Medulla oblongata (tissue), 1 donor: ENCODE data around the gene CAP2.

Experiments
- DNase-seq: peaks from one replicate; pipeline ENCODE4 v3.0.0-alpha.2; 2015; ENCODE audit errors: extremely low spot score

The CAP2 gene

DNA sequence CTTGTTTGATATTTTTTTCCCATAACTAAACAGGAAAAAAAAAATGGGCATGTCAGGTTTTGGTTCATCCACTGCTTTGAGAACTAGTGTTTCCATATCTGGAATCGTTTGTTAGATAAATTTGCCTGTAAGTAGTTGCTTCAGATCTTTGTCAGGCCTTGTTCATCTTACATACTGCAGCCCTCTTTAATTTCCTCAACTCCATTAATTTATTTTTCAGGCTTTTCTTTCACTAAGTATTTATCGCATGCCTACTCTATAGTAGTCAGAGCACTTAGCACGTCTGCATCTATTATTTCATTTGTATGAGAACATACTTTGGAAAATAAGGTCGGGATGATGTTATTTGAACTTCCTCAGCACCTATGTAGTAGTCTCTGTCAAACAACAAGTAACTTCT is 80.9 kb downstream of the CAP2 start:
- DNase-seq: no peak

GRCh38 chr6:17475606-17476244 is 82.3 kb downstream of the CAP2 start:
- no peak for DNase-seq

- DNase-seq: no peak
Measured at GRCh38 chr6:17476511-17476910, 83.1 kb downstream of the CAP2 start.

DNA sequence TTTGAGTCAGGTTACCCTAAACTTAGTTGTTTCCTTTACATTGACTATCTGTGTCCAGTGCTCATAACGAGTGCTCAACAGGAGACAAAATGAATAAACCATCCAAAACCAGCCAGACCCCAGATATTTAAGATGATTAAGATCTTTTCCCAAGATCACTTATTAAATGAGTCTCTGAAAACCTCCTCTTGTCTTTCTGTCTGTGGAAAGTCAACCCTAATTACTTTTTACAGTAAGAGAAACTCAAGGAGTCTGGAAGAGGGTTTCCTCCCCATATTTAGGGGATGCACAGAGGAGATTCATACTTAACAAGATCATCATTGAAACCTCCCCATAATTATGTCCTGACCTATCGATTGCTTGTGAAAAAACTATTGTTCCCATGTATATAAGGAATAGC is 84.0 kb downstream of the CAP2 start:
- DNase-seq: no peak

DNA sequence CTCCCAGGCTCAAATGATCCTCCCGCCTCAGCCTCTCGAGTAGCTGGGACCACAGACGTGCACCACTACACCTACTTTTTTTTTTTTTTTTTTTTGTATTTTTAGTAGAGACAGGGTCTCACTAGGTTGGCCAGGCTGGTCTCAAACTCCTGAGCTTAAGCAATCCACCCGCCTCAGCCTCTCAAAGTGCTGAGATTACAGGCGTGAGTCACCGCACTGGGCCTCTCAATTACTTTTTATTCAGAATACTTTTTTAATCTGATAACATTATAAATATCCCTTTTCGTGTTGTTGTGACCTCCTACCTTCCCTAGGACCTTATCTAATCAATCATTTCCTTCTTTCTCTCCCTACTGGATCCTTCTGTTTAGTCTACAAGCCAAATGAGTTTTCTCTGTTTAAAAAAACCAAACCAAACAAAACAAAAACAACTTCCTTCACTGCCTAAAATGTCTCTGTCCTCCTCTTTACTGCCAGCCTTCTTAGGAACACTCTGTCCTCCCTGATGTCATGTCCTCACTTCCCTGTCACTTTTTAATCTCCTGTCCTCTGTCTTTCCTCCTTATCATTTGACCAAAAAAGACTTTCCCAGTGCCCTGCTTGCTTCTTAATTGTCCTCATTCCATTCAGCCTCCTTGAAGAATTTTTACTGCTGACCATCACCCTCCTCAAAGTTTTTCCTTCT is 85.0 kb downstream of the CAP2 start:
- no peak for DNase-seq

DNA sequence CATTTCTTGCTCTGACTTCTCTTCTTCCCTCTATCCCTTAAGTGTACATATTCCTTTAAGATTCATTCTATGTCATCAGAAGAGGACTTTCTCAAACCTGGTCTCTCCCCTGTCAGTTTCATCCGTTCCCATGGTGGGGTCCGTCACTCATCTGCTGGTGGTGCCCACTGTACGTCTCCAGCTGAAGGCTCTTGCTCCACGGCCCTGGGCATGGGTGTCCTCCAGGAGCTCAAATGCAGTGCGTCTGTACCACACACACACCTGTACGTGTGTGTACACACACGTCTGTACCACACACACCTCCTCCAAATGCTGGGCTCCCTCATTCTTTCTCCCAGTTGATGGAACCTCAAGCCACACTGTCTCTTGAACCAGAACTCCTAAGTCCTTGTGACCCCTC is 85.6 kb downstream of the CAP2 start:
- no peak for DNase-seq

DNA sequence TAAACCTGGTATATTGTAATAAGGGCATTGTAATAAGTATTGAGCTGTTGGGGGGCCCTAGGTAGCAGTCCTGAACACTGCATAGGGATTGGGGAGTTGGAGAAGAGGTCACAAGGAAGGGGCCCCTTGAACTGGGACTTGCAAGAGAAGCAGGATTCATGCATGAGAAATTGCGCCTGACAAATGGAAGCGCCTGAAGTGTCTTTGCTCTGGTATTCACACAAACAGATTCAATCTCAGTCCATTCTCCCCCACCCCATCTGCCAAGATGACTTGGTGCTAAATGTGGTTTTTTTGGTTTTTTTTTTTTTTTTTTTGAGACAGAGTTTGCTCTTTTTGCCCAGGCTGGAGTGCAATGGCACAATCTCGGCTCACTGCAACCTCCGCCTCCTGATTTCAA is 87.1 kb downstream of the CAP2 start:
- no peak for DNase-seq

DNA sequence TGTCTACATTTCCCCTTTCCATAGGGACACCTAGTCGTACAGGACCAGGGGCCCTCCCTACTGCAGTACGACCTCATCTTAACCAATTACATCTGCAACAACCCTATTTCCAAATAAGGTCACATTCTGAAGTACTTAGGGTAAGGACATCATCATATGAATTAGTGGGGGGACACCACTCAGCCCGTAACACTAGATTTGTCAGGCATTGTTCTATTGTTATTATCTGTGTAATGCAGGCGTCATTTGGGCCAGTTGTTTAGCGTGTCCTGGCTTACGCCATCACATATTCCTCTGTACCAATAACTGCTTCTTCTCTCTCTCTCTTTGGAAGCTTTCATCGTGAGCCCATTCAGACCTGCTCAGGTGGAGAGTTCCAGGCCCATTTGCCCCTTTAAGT is 89.3 kb downstream of the CAP2 start:
- no peak for DNase-seq

GRCh38 chr6:17483391-17484016 is 90.1 kb downstream of the CAP2 start:
- DNase-seq: no peak

- no peak for DNase-seq
Measured at GRCh38 chr6:17484201-17484849, 90.9 kb downstream of the CAP2 start.

DNA sequence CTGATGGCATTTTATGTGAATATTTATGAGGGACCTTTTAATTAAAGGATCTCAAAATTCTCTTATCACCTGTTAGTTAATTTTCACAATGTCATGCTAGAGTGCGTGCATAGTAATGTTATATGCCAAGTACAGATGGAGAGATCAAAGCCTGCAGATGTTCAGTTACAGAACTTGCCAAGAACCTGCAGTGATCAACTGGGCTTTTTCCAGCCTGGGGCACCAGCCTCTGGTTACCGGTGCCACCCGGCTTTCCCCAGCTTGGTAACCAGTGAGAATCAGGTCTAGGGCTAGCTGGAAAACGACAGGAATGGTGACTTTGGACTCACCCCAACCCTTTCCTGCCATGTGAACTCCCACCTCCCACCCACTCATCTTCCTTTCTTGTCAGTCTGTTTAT is 91.8 kb downstream of the CAP2 start:
- no peak for DNase-seq

DNA sequence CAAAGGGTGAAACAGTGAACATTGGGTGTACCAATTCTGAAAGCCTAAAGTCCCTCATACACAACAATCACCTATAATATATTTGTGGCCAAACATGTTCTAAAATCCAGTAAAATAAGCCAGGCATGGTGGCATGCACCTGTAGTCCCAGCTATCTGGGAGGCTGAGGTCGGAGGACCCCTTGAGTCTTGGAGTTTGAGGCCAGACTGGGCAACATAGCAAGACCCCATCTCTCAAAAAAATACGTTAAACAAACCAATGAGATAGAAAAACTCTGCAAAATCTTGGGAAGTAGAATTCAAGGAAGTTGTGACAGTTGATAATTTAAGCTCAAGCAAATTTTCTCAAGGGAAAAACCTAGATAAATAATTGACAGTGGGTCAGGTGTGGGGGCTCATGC is 92.6 kb downstream of the CAP2 start:
- no peak for DNase-seq

DNA sequence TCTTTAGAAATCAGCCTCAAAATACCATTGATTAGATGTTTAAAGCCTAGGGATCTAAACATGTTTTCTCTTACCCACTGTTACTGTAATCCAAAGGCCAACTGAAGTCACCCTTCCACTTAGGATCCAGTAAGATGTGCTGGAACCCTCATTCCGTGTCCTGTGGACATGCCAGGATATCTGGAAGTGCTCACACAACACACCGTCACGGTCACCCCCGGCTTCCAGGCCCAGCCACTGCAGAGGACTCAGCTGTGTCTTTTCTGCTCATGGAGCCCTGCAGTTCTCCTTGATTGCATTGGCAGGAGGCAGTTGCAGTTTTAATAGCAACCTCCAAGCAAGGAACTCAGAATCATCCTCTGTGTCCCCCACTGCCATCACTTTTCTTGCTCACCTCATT is 93.3 kb downstream of the CAP2 start:
- DNase-seq: no peak

- no peak for DNase-seq
Measured at GRCh38 chr6:17490724-17491123, 97.3 kb downstream of the CAP2 start.

DNA sequence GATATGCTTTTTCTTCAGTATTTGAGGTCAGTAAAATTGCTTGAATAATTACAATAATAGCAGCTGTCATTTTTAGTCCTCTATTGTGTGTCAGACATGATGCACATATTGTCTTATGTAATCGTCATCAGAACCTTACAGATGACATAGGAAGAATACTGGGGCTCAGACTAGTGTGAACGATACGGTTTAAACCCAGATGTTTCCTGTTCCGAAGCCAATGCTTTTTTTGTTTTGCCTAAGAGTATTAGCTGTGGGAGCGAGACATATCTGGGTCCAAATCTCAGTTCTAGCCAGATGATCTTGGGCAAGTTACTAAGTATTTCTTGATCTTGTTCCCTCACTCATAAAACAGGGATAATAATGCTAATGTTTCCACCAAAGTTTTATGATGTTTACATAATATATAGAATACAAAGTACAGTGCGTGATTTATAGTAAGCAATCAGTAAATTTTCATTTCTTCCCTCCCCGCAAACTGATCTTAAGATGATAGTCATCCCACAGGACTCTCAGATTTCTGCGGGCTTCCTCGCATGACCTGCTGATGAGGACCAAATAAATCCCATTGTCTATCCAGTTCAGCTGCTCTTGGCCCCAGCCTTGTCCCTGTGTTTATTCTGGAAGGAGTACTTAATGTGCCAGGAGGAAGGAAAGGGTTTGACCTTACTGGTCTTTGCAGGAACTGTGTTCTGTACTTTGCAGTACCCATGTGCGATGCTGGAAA is 98.2 kb downstream of the CAP2 start:
- no peak for DNase-seq

DNA sequence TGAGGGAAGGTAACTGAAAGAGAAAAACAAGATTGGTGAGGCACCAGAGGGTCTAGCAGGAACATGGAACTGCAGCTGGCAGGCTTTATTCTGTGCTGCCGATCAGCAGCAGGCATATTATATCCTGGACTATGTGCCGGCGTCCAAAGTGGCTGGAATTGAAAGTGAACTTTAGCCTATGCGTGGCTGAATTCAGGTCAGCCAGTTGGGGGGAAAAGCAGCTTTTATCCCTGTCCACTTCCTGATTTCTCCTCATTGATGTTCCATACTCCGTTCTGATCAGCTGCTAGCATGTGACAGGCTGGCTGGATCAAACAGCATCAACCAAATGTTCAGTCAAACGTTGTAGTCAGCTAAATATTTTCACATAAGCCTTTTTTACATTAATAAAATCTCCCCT is 99.0 kb downstream of the CAP2 start:
- no peak for DNase-seq

- no peak for DNase-seq
Measured at GRCh38 chr6:17493286-17493685, 99.9 kb downstream of the CAP2 start.

- no peak for DNase-seq
Measured at GRCh38 chr6:17494177-17494576, 100.8 kb downstream of the CAP2 start.

GRCh38 chr6:17494919-17495318 is 101.5 kb downstream of the CAP2 start:
- DNase-seq: no peak

DNA sequence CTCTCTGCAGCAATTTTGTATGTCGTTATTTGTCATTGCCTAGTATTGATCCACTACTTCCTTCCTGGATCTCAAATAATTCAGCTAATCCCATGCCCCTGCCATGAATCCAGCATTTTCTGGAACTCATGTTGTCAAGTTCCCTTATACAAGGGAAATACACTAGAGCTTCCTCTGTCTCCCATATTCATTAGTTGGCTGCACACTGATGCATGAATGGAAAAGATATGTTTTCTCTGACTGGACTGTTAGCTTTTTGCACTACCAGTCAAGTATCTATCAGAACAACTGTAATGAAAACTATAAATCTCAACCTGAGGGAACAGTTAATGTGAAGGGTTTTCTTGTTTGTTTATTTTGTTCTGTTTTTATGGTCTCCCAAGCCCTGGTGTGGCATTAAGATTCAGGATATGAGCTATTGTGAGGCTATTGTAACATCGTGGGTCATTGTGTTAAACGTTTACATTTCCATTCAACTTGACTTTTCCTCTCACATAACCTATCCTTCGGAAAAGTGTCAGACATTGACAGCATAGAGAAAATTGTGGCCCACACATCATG is 104.2 kb downstream of the CAP2 start:
- DNase-seq: no peak

- no peak for DNase-seq
Measured at GRCh38 chr6:17501442-17501841, 108.0 kb downstream of the CAP2 start.
